Osteoblast (primary cell): ENCODE data around the gene CAPN5. TPM values are rescaled to one million over a fixed set of nuclear protein-coding genes. Genes with fewer than 3 reads are reported as not detected.
A peak's percentile ranks its signal among the peaks of the same experiment; 100 is the strongest.

ENCODE experiments used
- DNase-seq: peaks from one replicate; pipeline ENCODE4 v3.0.0; 2011; ENCODE audit warnings: low spot score, mixed read lengths; ENCODE audit not compliant: insufficient read length; ENCODE audit errors: missing footprints
- H2AFZ ChIP-seq: 2 replicates; pipeline ENCODE4 v1.6.0; 2011; ENCODE audit warnings: mild to moderate bottlenecking, low read length
- H3K27ac ChIP-seq: 2 replicates; pipeline ENCODE4 v1.5.1; 2011; ENCODE audit warnings: mild to moderate bottlenecking, low read depth, low read length, moderate library complexity
- H3K27me3 ChIP-seq: 2 replicates; pipeline ENCODE4 v1.6.0; 2012; ENCODE audit warnings: mild to moderate bottlenecking, control low read depth, inconsistent platforms, low read length, moderate library complexity; ENCODE audit not compliant: insufficient read depth
- H3K36me3 ChIP-seq: 2 replicates; pipeline ENCODE4 v1.5.1; 2011; ENCODE audit warnings: mild to moderate bottlenecking, low read length, control low read depth, moderate library complexity; ENCODE audit not compliant: insufficient read depth
- H3K4me1 ChIP-seq: 2 replicates; pipeline ENCODE4 v1.5.1; 2011; ENCODE audit warnings: mild to moderate bottlenecking, low read length, control low read depth, moderate library complexity; ENCODE audit not compliant: insufficient read depth
- H3K4me2 ChIP-seq: 2 replicates; pipeline ENCODE4 v1.6.0; 2011; ENCODE audit warnings: mild to moderate bottlenecking, low read length; ENCODE audit not compliant: insufficient read depth
- H3K4me3 ChIP-seq: fragments of 200-600 bp; sonication (generic); 3 replicates; pipeline ENCODE4 v1.5.1; 2012; ENCODE audit warnings: mild to moderate bottlenecking, low read length, inconsistent platforms; ENCODE audit not compliant: insufficient read depth
- H3K79me2 ChIP-seq: 2 replicates; pipeline ENCODE4 v1.6.0; 2012; ENCODE audit warnings: mild to moderate bottlenecking, low read length, control low read depth, inconsistent platforms; ENCODE audit not compliant: insufficient read depth
- H3K9me3 ChIP-seq: 2 replicates; pipeline ENCODE4 v1.5.1; 2011; ENCODE audit warnings: low read depth, low read length, control low read depth
- H4K20me1 ChIP-seq: 2 replicates; pipeline ENCODE4 v1.6.0; 2012; ENCODE audit warnings: mild to moderate bottlenecking, low read length, control low read depth; ENCODE audit not compliant: insufficient read depth
- CTCF ChIP-seq: IDR thresholded peaks from 2 replicates; pipeline ENCODE4 v1.5.1; 2011; ENCODE audit warnings: mild to moderate bottlenecking, low read depth, low read length, moderate library complexity; ENCODE audit errors: extremely low read depth
- total RNA-seq: library from RNA; depleted of rRNA; stranded (reverse); fragments of >200 nt; gene quantifications from 2 replicates; pipeline ENCODE4 v1.2.3, GENCODE V29; 2012

Gene CAPN5
- total RNA-seq, 1 donor, result 6.5 TPM

DNA sequence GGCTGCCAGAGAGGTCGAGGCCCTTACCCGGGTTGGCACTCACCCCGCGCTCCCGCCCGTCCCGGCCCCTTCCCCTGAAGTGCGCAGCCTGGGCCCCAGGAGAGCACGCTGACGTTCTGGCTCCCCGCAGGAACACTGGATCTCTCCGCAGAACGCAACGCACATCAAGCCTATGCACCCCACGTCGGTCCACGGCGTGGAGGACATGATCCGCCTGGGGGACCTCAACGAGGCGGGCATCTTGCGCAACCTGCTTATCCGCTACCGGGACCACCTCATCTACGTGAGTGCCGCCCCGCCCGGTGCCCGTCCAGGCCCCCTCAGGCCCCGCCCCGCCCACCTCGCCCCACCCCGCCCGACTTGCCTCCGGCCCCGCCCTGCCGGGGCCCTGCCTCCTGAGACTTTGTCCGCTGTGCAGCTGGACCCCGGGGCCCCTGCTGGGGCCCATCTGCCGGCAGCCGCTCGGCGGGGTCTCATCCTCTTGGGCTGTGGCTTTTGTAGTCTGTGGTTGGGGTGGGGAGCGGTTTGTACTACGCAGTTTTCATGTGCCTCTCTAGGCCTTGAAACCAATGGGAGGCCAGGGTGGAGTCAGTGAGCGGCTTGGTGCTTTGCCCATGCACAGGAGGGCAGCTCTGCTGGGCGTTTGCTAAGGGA, 81.0 kb downstream of the CAPN5 start:
- Histone ChIP-seq H4K20me1 (no peaks in the 10 kb centered on the region), H3K9me3 (no peaks in the 10 kb centered on the region), H3K4me1 (peaks cover 11% of the 10 kb centered on the region), H3K4me2 (no peak overlapping the region), H3K27me3 (peaks cover 9% of the 10 kb centered on the region), H3K4me3 (no peak overlapping the region), H3K36me3 (no peaks in the 10 kb centered on the region), H2AFZ (no peak overlapping the region), H3K79me2 (no peaks in the 10 kb centered on the region), H3K27ac (no peak overlapping the region)
- TF ChIP-seq CTCF, result no peak
- no peak for DNase-seq

GRCh38 chr11:77148963-77149715, 82.4 kb downstream of the CAPN5 start:
- no peak overlapping the region for H3K27ac ChIP-seq
- H2AFZ ChIP-seq, result no peak overlapping the region
- no peaks in the 10 kb centered on the region for H3K9me3 ChIP-seq
- H4K20me1 ChIP-seq, result no peaks in the 10 kb centered on the region
- H3K79me2 ChIP-seq, result no peaks in the 10 kb centered on the region
- no peaks in the 10 kb centered on the region for H3K36me3 ChIP-seq
- no peak for DNase-seq
- no peak for TF ChIP-seq CTCF
- peaks cover 9% of the 10 kb centered on the region for H3K27me3 ChIP-seq
- peaks cover 12% of the 10 kb centered on the region for H3K4me1 ChIP-seq
- no peak overlapping the region for H3K4me3 ChIP-seq
- H3K4me2 ChIP-seq, result no peak overlapping the region

DNA sequence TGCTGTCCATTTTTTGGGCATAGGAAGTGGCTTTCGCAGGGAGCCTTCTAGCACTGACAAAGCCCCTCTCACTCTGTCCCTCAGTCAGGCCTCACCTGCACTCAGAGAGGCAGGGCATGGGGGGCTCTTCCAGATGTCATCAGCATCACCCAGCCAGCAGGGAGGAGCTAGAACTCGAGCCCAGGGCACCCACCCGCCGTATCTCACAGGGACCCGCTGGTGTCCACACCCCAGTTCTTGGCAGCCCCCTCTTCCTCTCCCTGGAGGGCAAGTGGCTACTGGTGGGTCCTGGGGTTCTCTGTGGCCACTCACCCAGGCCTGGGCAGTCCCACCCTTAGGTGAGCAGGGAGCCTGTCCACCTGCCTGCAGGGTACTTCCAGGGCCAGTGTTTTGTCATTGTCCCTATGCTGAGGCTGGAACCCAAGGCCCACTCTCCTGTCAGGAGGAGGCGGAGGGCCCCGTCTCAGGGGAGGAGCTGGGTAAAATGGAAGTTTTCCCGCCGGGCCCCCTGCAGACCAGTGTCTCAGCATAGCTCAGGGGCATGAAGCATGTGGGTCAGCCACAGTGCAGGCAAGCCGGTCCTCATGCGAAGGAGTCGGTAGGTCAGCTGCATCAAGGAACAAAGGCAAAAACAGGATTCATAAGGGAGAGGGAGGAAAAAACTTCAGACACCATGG, 83.1 kb downstream of the CAPN5 start:
- H3K36me3 ChIP-seq, result no peaks in the 10 kb centered on the region
- TF ChIP-seq CTCF, result no peak
- no peaks in the 10 kb centered on the region for H4K20me1 ChIP-seq
- no peak for DNase-seq
- H3K27me3 ChIP-seq, result peaks cover 5% of the 10 kb centered on the region
- no peak overlapping the region for H2AFZ ChIP-seq
- H3K4me3 ChIP-seq, result no peak overlapping the region
- H3K9me3 ChIP-seq, result no peaks in the 10 kb centered on the region
- no peaks in the 10 kb centered on the region for H3K79me2 ChIP-seq
- H3K27ac ChIP-seq, result no peak overlapping the region
- H3K4me1 ChIP-seq, result peaks cover 12% of the 10 kb centered on the region
- H3K4me2 ChIP-seq, result no peak overlapping the region

DNA sequence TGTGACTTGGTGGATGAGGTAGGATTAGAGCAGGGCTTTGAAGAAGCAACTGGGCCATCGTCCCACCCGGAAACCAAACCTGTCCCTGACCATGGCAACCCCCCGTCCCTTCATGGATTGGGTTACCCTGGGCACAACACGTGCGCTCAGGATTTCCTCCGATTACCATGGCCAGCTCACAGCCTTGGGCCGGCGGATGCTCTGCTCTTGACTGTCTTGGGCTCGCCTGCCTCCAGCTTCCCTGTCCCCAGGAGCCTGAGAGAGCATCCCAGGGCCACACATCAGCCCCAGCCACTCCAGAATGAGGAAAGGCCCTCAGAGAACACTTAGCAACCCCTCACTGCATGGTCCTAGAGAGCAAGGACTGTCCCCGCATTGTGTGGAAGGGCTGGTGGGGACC, 84.1 kb downstream of the CAPN5 start:
- Histone ChIP-seq H3K27me3 (peaks cover 5% of the 10 kb centered on the region), H3K4me1 (peaks cover 12% of the 10 kb centered on the region), H3K9me3 (no peaks in the 10 kb centered on the region), H3K79me2 (no peaks in the 10 kb centered on the region), H4K20me1 (no peaks in the 10 kb centered on the region), H3K4me2 (no peak overlapping the region), H3K27ac (no peak overlapping the region), H2AFZ (no peak overlapping the region), H3K4me3 (no peak overlapping the region), H3K36me3 (no peaks in the 10 kb centered on the region)
- no peak for TF ChIP-seq CTCF
- DNase-seq, result peak; percentile 75
